ENCODE data around the gene TMEM9B. TPM values are rescaled to one million over a fixed set of nuclear protein-coding genes. Genes with fewer than 3 reads are reported as not detected.

Gene TMEM9B
- total RNA-seq, 3 donors from 2014 or later: 37.1 to 68.8 (median 47.5) TPM

GRCh38 chr11:8917157-8917825 lies 47.0 kb downstream of the TMEM9B start:
- intact Hi-C loops (cut with DNase I; ENCODE audit: low total_unique reads): no loop called here
- Histone ChIP-seq H3K9me3 (no peaks in the 10 kb centered on the region), H3K27ac (peak overlapping the region; percentile 69), H3K4me1 (no peaks in the 10 kb centered on the region), H3K4me3 (no peak overlapping the region), H3K27me3 (no peaks in the 10 kb centered on the region), H3K36me3 (no peaks in the 10 kb centered on the region)
- DNase-seq (ENCODE audit: low spot score in 2 of 2): peak in 1 of 2 donors; percentile 83
- no peak for TF ChIP-seq POLR2A (IDR thresholded peaks at IDR 0.05)
- TF ChIP-seq POLR2AphosphoS5 (IDR thresholded peaks at IDR 0.05): peak in 1 of 3 donors; percentile 26

GRCh38 chr11:8914661-8915018 lies 49.6 kb downstream of the TMEM9B start:
- H3K36me3 ChIP-seq: no peaks in the 10 kb centered on the region
- TF ChIP-seq CTCF (IDR thresholded peaks at IDR 0.05) (no peak), POLR2A (IDR thresholded peaks at IDR 0.05) (no peak)
- no peaks in the 10 kb centered on the region for H3K27me3 ChIP-seq
- DNase-seq (ENCODE audit: low spot score in 2 of 2): no peak
- H3K27ac ChIP-seq: peak overlapping the region; percentile 67 to 84
- intact Hi-C loops (cut with DNase I; ENCODE audit: low total_unique reads): no loop called here
- no peaks in the 10 kb centered on the region for H3K4me1 ChIP-seq
- H3K4me3 ChIP-seq: peak overlapping the region in 2 of 3 donors; percentile 8 to 37
- H3K9me3 ChIP-seq: no peaks in the 10 kb centered on the region

GRCh38 chr11:8913961-8914660 lies 50.1 kb downstream of the TMEM9B start:
- intact Hi-C loops (cut with DNase I; ENCODE audit: low total_unique reads): no loop called here
- no peaks in the 10 kb centered on the region for H3K36me3 ChIP-seq
- H3K4me1 ChIP-seq: no peaks in the 10 kb centered on the region
- no peaks in the 10 kb centered on the region for H3K9me3 ChIP-seq
- DNase-seq (ENCODE audit: low spot score in 2 of 2): no peak
- H3K4me3 ChIP-seq: peak overlapping the region; percentile 7 to 37 (median 8)
- H3K27ac ChIP-seq: peak overlapping the region; percentile 67 to 84
- no peaks in the 10 kb centered on the region for H3K27me3 ChIP-seq
- TF ChIP-seq CTCF (IDR thresholded peaks at IDR 0.05) (peak in 2 of 3 donors; percentile 30 to 49), POLR2AphosphoS5 (IDR thresholded peaks at IDR 0.05) (peak in 1 of 3 donors; percentile 13), POLR2A (IDR thresholded peaks at IDR 0.05) (no peak)

GRCh38 chr11:8911029-8911823 lies 53.0 kb downstream of the TMEM9B start, which contains the start of gene AKIP1:
TSS of gene AKIP1 (plus strand) at chr11:8911189. CDS start at chr11:8911450, 261 bp downstream.
- H3K27ac ChIP-seq: peak within 1 kb of the TSS; percentile 86 to 95
- no peaks in the 10 kb centered on the region for H3K4me1 ChIP-seq
- peak; percentile 89 for DNase-seq (ENCODE audit: low spot score in 2 of 2)
- intact Hi-C loops (cut with DNase I; ENCODE audit: low total_unique reads): no loop called here
- no peaks in the 10 kb centered on the region for H3K9me3 ChIP-seq
- TF ChIP-seq POLR2AphosphoS5 (IDR thresholded peaks at IDR 0.05) (peak; percentile 39 to 55 (median 49)), CTCF (IDR thresholded peaks at IDR 0.05) (no peak)
- peak within 1 kb of the TSS; percentile 89 to 93 (median 91) for H3K4me3 ChIP-seq
- no peaks in the 10 kb centered on the region for H3K27me3 ChIP-seq
- H3K36me3 ChIP-seq: no peaks in the 10 kb centered on the region

GRCh38 chr11:8910649-8911026 lies 53.6 kb downstream of the TMEM9B start:
- Histone ChIP-seq H3K4me3 (peak overlapping the region; percentile 89 to 93 (median 91)), H3K9me3 (no peaks in the 10 kb centered on the region), H3K27me3 (no peaks in the 10 kb centered on the region), H3K36me3 (no peaks in the 10 kb centered on the region), H3K4me1 (no peaks in the 10 kb centered on the region), H3K27ac (peak overlapping the region; percentile 86 to 95)
- DNase-seq (ENCODE audit: low spot score in 2 of 2): no peak
- intact Hi-C loops (cut with DNase I; ENCODE audit: low total_unique reads): no loop called here
- no peak for TF ChIP-seq CTCF (IDR thresholded peaks at IDR 0.05)
- TF ChIP-seq POLR2AphosphoS5 (IDR thresholded peaks at IDR 0.05): no peak
- TF ChIP-seq POLR2A (IDR thresholded peaks at IDR 0.05): no peak
